HepG2 (cell line): Measurements from ENCODE around the gene ATG16L2. TPM values are rescaled to one million over a fixed set of nuclear protein-coding genes. Genes with fewer than 3 reads are reported as not detected.

Source experiments
- ARID3A ChIP-seq: IDR thresholded peaks from 2 replicates; pipeline ENCODE4 v1.6.1; 2012; ENCODE audit warnings: low read depth, low read length, improper control_type of control experiment
- ELF4 ChIP-seq: sonication (generic); formaldehyde crosslinking; IDR thresholded peaks from 2 replicates; pipeline ENCODE4 v1.5.0; 2020; ENCODE audit warnings: missing genetic modification reagents, mild to moderate bottlenecking, moderate library complexity, borderline replicate concordance
- FOXK1 ChIP-seq: sonication (generic); formaldehyde crosslinking; IDR thresholded peaks from 2 replicates; pipeline ENCODE4 v1.4.0; 2020; ENCODE audit warnings: low read depth, missing genetic modification reagents, borderline replicate concordance
- HDAC2 ChIP-seq: sonication (generic); formaldehyde crosslinking; IDR thresholded peaks from 2 replicates; pipeline ENCODE4 v1.4.0; 2020; ENCODE audit warnings: missing genetic modification reagents
- REPIN1 ChIP-seq: sonication (generic); formaldehyde crosslinking; IDR thresholded peaks from 2 replicates; pipeline ENCODE4 v1.8.0; 2022; ENCODE audit warnings: missing genetic modification reagents, low read depth, mild to moderate bottlenecking, borderline replicate concordance
- SNAI1 ChIP-seq: sonication (generic); formaldehyde crosslinking; IDR thresholded peaks from 2 replicates; pipeline ENCODE4 v1.5.0; 2020; ENCODE audit warnings: mild to moderate bottlenecking, missing genetic modification reagents, borderline replicate concordance
- YEATS2 ChIP-seq: sonication (generic); formaldehyde crosslinking; IDR thresholded peaks from 2 replicates; pipeline ENCODE4 v1.4.0; 2020; ENCODE audit warnings: missing genetic modification reagents, borderline replicate concordance
- ZNF224 ChIP-seq: sonication (generic); formaldehyde crosslinking; IDR thresholded peaks from 2 replicates; pipeline ENCODE4 v1.5.0; 2020; ENCODE audit warnings: mild to moderate bottlenecking, missing genetic modification reagents
- ZNF407 ChIP-seq: sonication (generic); formaldehyde crosslinking; IDR thresholded peaks from one replicate; pipeline ENCODE4 v1.5.1; 2020; ENCODE audit warnings: mild to moderate bottlenecking, missing genetic modification reagents; ENCODE audit errors: not compliant biosample characterization
- ZNF446 ChIP-seq: sonication (generic); formaldehyde crosslinking; IDR thresholded peaks from 2 replicates; pipeline ENCODE4 v1.5.0; 2020; ENCODE audit warnings: mild to moderate bottlenecking, missing genetic modification reagents
- ZNF646 ChIP-seq: sonication (generic); formaldehyde crosslinking; IDR thresholded peaks from 2 replicates; pipeline ENCODE4 v1.9.0; 2021; ENCODE audit warnings: mild to moderate bottlenecking, missing genetic modification reagents
- ZNF652 ChIP-seq: IDR thresholded peaks from 2 replicates; pipeline ENCODE4 v1.6.1; 2016; ENCODE audit warnings: low read depth, borderline replicate concordance
- polyA plus RNA-seq, 8 experiments: library from polyadenylated mRNA; depleted of rRNA in 3 of 8; stranded (reverse) in 7 of 8; unstranded in 1 of 8; fragments of >200 nt; fragmentation: Illumina TruSeq in 4 of 8; extraction: Trizol in 4 of 8; gene quantifications; 2 replicates each; pipeline versions ENCODE4 v1.2.1 to v1.2.3, GENCODE V29; 2011 to 2016; ENCODE audit warnings: low read depth in 4 of 8, missing spikeins in 1 of 8, mixed read lengths in 1 of 8; ENCODE audit not compliant: insufficient read depth in 1 of 8
- total RNA-seq, 5 experiments: library from RNA; depleted of rRNA; stranded (reverse); fragments of >200 nt; fragmentation: Illumina TruSeq; extraction: Trizol; gene quantifications; 2 replicates each; pipeline ENCODE4 v1.2.3, GENCODE V29; 2016; ENCODE audit warnings: low read depth in 1 of 5

Gene ATG16L2
- total and polyA plus RNA-seq, 2 of the 13 experiments (the other 11 are each of a cell fraction or from before 2014, with no cell fraction given), result 6.2 to 14.8 TPM

GRCh38 chr11:72813740-72814285 lies 398 bp upstream of the ATG16L2 start (continued):
- TF ChIP-seq ZNF646 (CRISPR knock-in tag), result 0 out of 2 replicates have a peak, but pooled peaks have one; percentile 34
- 0 out of 2 replicates have a peak, but pooled peaks have one; percentile 63 for TF ChIP-seq ZNF446
- peak; percentile 51; the same call in 1 of the 2 replicates for TF ChIP-seq HDAC2 (CRISPR knock-in tag)
- no peak for TF ChIP-seq SNAI1 (CRISPR knock-in tag)
- TF ChIP-seq YEATS2 (CRISPR knock-in tag), result no peak
- peak; percentile 50 for TF ChIP-seq REPIN1 (CRISPR knock-in tag)
- peak; percentile 41 for TF ChIP-seq ZNF407
- 0 out of 2 replicates have a peak, but pooled peaks have one; percentile 35 for TF ChIP-seq ZNF224
- 0 out of 2 replicates have a peak, but pooled peaks have one; percentile 10 for TF ChIP-seq FOXK1 (CRISPR knock-in tag)
- TF ChIP-seq ELF4 (CRISPR knock-in tag), result peak; percentile 45; the same call in 1 of the 2 replicates
- no peak for TF ChIP-seq ARID3A
- peak; percentile 97 for TF ChIP-seq ZNF652
